Ovary (tissue), 3 donors: ENCODE data around the gene TBP.

ENCODE experiments used
- POLR2A ChIP-seq: fragments of 450-650 bp; IDR thresholded peaks from one replicate; pipeline ENCODE4 v1.6.1; 2017; ENCODE audit warnings: antibody characterized with exemption, mild to moderate bottlenecking, moderate library complexity
- TF ChIP-seq, protein P1 (sequence below), 3 donors: fragments of 450-650 bp in 2 of 3; fragments of 200-600 bp in 1 of 3; IDR thresholded peaks; one replicate each; pipeline versions ENCODE4 v1.5.1 to v1.8.0; 2016 to 2022; ENCODE audit warnings: antibody characterized with exemption in 3 of 3, mild to moderate bottlenecking in 1 of 3
- donor health status: DM: no; HTN: no; CAD: no.

DNA sequence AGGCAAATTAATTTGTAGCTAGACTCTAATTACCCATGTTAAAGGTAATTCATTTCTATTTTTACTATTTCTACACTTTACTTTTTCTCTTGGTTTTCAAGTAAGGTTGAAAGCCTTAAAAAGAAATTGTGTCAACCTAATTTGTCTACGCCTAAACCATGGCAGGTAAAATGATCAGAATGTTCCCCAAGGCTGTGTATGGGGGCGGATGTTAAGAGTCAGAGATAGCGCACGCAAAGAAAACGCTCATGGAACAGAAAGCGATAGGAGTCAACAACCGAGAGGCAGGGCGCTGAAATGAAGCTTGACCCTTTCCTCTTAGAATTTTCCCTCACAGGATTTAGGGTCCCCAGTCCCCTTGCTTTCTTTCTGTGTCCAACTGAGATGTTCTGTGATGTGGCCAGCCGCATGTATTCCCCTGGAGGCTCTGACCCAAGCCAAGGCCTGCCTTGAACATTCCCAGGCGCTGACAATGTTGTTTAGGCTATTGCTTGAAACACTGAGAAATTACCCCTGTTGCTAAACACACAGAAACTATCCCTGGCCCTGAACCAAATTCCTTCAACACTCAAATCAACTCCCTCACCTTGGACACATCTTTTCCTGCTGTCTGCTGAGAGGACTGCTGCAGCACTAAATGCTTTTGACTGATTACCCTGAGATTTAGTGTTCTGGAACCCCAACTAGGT is 12.0 kb upstream of the TBP start:
- TF ChIP-seq, protein P1, sequence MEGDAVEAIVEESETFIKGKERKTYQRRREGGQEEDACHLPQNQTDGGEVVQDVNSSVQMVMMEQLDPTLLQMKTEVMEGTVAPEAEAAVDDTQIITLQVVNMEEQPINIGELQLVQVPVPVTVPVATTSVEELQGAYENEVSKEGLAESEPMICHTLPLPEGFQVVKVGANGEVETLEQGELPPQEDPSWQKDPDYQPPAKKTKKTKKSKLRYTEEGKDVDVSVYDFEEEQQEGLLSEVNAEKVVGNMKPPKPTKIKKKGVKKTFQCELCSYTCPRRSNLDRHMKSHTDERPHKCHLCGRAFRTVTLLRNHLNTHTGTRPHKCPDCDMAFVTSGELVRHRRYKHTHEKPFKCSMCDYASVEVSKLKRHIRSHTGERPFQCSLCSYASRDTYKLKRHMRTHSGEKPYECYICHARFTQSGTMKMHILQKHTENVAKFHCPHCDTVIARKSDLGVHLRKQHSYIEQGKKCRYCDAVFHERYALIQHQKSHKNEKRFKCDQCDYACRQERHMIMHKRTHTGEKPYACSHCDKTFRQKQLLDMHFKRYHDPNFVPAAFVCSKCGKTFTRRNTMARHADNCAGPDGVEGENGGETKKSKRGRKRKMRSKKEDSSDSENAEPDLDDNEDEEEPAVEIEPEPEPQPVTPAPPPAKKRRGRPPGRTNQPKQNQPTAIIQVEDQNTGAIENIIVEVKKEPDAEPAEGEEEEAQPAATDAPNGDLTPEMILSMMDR (IDR thresholded peaks at IDR 0.05): no peak
- no peak for TF ChIP-seq POLR2A
